VCaP (cell line): ENCODE results near the gene PDSS1.
"Not testable (repeated sequence)": the region's sequence is repeated elsewhere in the genome, so short reads cannot be mapped to it uniquely, and the experiment has no call there.

Experiments
- H3K27ac ChIP-seq: fragments of 450-650 bp; 2 replicates; pipeline ENCODE4 v1.5.1; 2017
- TF ChIP-seq, protein P1 (sequence below): fragments of 450-650 bp; conservative IDR thresholded peaks from 2 replicates; pipeline ENCODE4 v1.5.1; 2017; ENCODE audit warnings: mild to moderate bottlenecking, moderate library complexity

The PDSS1 gene

DNA sequence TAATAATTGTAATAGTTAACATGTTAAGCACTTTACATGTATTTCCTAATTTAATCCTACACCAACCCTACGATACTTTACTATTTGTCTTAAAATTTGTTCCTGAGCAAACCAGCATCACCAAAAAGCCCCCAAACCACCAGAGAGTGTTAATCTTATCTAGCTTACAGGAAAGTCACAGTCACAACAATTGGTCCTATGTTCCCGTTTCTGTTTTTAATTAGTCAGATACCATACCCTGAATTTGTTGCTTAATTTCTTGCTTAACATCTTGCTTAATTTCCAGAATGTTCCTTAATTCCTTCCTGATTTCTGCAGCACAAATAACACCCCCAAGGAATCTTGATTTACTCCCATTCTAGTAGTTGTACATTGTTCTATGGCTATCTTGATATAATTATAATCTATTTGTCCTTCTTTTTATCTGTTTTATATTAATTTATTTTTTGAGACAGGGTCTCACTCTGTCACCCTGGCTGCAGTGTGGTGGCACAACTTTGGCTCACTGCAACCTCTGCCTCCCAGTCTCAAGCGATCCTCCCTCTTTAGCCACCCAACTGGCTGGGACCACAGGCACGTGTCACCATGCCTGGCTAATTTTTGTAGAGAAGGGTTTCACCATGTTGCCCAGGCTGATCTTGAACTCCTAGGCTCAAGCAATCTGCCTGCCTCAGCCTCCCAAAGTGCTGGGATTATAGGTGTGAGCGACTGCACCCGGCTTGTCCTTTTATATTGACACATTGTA is 6.6 kb upstream of the PDSS1 start:
- TF ChIP-seq, protein P1, sequence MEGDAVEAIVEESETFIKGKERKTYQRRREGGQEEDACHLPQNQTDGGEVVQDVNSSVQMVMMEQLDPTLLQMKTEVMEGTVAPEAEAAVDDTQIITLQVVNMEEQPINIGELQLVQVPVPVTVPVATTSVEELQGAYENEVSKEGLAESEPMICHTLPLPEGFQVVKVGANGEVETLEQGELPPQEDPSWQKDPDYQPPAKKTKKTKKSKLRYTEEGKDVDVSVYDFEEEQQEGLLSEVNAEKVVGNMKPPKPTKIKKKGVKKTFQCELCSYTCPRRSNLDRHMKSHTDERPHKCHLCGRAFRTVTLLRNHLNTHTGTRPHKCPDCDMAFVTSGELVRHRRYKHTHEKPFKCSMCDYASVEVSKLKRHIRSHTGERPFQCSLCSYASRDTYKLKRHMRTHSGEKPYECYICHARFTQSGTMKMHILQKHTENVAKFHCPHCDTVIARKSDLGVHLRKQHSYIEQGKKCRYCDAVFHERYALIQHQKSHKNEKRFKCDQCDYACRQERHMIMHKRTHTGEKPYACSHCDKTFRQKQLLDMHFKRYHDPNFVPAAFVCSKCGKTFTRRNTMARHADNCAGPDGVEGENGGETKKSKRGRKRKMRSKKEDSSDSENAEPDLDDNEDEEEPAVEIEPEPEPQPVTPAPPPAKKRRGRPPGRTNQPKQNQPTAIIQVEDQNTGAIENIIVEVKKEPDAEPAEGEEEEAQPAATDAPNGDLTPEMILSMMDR = no peak

DNA sequence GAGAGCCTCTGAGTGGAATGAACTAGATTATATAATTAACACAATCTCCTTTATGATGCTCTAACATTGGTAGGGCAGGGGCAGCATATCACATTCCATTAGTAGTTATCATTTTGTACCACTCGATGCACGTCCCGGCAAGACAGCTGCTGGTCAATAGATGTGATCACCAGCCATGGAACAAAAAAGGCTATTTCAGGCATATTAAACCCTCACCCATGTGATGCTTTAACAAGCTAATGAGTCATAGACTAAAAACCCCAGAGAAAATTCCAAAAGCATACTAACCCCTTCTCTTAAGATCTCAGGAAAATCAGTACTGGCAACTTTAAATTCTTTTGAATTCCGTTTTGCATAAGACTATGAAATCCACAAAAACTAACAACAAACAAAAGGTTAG is 3.0 kb upstream of the PDSS1 start:
- not testable (repeated sequence) for H3K27ac ChIP-seq

More for the DNA sequence above, 6.6 kb upstream of the PDSS1 start:
- H3K27ac ChIP-seq = no peak overlapping the region

DNA sequence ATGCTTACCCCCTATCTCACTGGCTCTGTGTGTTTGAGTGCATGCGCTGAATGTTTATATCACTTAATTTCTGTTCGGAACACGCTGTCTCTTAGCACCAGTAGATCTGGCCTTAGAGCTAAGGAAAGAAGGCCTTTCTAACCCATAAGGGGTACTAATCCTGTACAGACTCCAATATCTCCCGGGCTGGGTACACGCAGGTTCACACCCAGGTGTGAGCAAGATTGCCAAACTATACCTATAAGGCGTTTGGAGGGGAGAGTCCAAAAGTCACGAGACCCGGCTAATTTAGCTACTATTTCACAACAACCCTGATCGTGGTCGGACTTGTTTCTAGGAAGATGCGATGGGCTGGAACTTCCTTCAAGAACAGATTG is 727 bp upstream of the PDSS1 start:
- TF ChIP-seq, protein P1 = no peak
- H3K27ac ChIP-seq = peak overlapping the region; percentile 93

DNA sequence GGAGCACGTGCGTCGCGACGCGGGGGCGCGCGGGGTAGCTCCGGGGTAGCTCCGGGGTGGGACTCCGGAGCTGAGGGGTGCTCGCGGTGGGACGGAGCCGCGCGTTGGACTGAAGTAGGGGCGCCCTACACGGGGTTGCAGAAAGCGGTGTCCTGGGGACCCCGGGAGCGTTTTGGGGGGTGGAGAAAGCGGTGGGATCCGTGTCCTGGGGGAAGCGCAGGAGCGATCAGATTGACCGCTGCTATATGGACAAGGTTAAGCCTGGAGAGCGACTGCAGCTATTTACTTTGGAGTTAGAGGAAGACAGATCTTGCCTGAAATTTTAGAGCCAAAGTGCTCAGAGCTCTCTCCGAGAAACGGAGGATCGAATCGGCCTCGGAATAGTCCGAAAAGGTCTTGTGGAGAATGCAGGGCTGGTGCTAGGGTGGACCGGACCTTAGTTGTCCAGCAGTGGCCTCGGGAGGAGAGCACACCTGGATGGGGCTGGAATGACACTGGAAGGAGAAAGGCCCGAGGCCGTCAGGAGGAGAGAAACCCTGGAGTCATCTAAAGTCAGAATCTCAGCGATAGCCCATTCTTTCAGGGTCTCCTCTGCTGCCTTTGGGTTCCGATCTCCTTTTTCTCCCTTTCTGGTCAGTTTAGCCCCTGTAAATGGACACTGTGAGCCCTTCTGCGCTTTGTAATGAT is 564 bp downstream of the PDSS1 start:
- TF ChIP-seq, protein P1 = no peak
- H3K27ac ChIP-seq = peak overlapping the region; percentile 93

DNA sequence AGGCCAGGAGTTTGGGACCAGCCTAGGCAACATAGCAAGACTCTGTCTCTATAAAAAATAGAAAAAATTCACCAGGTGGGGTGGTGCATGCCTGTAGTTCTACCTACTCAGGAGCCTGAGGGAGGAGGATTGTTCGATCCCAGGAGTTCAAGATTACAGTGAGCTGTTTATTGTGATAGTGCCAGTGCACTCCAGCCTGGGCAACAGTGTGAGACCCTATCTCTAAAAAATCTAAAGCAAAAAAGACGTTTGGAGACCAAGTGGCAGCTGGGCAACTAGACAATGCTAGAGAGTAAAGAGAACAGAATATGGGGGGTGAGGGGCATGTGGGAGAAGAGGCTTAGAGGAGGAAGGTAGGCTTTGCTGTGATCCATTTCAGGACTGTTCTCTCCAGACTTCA is 1.4 kb downstream of the PDSS1 start:
- TF ChIP-seq, protein P1 = no peak
- H3K27ac ChIP-seq = no peak overlapping the region

DNA sequence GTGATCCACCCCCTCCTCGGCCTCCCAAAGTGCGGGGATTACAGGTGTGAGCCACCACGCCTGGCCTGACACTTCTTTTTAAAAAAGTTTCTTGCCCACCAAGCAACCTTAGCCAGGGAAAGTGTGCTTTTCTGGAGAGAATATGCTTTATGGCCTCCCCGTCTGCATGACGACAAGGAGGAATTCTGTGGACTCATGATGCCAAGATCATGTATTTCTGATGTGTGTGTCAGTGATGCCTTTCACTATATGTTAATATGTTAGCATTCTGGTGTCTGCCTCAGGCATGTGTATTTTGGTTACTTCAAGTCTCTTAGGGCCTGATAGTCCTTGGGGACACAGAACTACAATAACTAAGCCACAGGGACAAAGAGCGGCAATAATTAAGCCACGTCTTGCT is 2.1 kb downstream of the PDSS1 start:
- TF ChIP-seq, protein P1 = no peak
- no peak overlapping the region for H3K27ac ChIP-seq

DNA sequence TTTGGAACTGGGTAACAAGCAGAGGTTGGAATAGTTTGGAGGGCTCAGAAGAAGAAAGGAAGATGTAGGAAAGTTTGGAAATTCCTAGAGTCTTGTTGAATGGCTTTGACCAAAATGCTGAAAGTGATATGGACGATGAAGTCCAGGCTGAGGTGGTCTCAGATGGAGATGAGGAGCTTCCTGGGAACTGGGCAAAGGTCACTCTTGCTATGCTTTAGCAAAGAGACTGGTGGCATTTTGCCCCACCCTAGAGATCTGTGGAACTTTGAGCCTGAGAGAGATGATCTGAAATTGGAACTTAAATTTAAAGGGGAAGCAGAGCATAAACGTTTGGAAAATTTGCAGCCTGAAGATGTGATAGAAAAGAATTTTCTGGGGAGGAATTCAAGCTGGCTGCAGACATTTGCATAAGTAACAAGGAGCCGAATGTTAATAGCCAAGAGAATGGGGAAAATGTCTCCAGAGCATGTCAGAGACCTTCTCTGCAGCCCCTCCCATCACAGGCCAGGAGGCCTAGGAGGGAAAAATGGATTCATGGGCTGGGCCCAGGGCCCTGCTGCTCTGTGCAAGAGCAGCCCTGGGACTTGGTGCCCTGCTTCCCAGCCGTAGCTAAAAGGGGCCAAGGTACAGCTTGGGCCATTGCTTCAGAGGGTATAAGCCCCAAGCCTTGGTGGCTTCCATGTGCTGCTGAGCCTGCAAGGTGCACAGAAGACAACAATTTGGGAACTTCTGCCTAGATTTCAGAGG is 3.6 kb downstream of the PDSS1 start:
- TF ChIP-seq, protein P1 = no peak
- H3K27ac ChIP-seq = no peak overlapping the region
